ENCODE measurements around the gene RNLS. TPM values are rescaled to one million over a fixed set of nuclear protein-coding genes. Genes with fewer than 3 reads are reported as not detected.

Gene RNLS
- total and polyA plus RNA-seq, 2 of the 8 experiments (the other 6 are each of a cell fraction or from before 2014, with no cell fraction given), result 7.5 to 12.7 TPM

DNA sequence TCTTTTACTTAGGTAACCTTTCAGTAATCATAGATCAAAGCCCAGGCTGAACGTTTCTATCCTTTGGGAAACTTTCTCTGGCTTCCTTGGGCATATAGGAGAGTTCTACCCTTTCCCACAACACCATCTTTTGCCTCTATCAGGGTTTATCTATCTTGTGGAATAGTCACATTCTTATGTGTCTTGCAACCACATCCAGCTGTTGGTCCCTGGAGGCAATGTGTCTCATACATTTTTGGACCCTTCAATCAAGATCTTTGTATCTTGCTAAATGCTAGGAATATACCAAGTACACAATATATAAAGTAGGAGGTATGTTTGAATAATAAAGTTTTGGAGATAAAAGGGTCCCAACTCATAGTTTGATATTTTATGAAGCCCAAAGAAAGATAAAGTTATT lies 121.7 kb downstream of the RNLS start:
- POLR2A ChIA-PET (ENCODE audit: partially characterized antibody), result no interaction called here
- TF ChIP-seq ZNF274 (IDR thresholded peaks at IDR 0.05; ENCODE audit: borderline replicate concordance, extremely low read depth, low read length) (no peak), POLR2AphosphoS5 (IDR thresholded peaks at IDR 0.05; ENCODE audit: low read depth, low read length) (no peak)
- TF ChIP-seq, protein P1, sequence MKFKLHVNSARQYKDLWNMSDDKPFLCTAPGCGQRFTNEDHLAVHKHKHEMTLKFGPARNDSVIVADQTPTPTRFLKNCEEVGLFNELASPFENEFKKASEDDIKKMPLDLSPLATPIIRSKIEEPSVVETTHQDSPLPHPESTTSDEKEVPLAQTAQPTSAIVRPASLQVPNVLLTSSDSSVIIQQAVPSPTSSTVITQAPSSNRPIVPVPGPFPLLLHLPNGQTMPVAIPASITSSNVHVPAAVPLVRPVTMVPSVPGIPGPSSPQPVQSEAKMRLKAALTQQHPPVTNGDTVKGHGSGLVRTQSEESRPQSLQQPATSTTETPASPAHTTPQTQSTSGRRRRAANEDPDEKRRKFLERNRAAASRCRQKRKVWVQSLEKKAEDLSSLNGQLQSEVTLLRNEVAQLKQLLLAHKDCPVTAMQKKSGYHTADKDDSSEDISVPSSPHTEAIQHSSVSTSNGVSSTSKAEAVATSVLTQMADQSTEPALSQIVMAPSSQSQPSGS (IDR thresholded peaks at IDR 0.05; ENCODE audit: low read length), result no peak
- Histone ChIP-seq H3K56ac (replicated peaks; ENCODE audit: insufficient read length, low read depth, low read length) (no peak overlapping the region), H3K79me1 (ENCODE audit: low read depth, low read length) (no peaks in the 10 kb centered on the region), H3K27me3 (replicated peaks in 1 of 4; ENCODE audit: control insufficient read depth in 3 of 4, extremely low read depth in 1 of 4, insufficient read depth in 3 of 4, low read length in 3 of 4) (no peaks in the 10 kb centered on the region; a peak in 2 of 7 replicates), H4K5ac (ENCODE audit: insufficient read length, low read depth, low read length) (no peak overlapping the region), H3K9ac (replicated peaks in 1 of 4; ENCODE audit: extremely low read depth in 1 of 4, low read depth in 3 of 4, low read length in 3 of 4) (no peak overlapping the region), H3K4me3 (ENCODE audit: extremely low read depth in 1 of 4, insufficient read depth in 2 of 4, low read depth in 3 of 4, low read length in 4 of 4) (no peak overlapping the region), H3K23ac (ENCODE audit: insufficient read length) (no peak overlapping the region), H3K18ac (ENCODE audit: extremely low read depth, low read length) (no peak overlapping the region), H2BK20ac (ENCODE audit: low read length) (no peak overlapping the region), H4K20me1 (replicated peaks in 1 of 2; ENCODE audit: control insufficient read depth in 1 of 2, insufficient read depth in 2 of 2, low read length in 2 of 2) (no peaks in the 10 kb centered on the region), H2BK120ac (replicated peaks; ENCODE audit: low read depth, low read length) (no peak overlapping the region), H2AFZ (ENCODE audit: low read length) (no peak overlapping the region), H2BK15ac (ENCODE audit: low read length) (no peak overlapping the region), H3K4ac (replicated peaks; ENCODE audit: insufficient read length, low read depth, low read length) (no peak overlapping the region), H2BK5ac (ENCODE audit: low read depth, low read length) (no peak overlapping the region), H3K4me1 (replicated peaks in 1 of 4; ENCODE audit: control insufficient read depth in 3 of 4, insufficient read depth in 4 of 4, low read length in 3 of 4) (no peaks in the 10 kb centered on the region), H2BK12ac (ENCODE audit: low read depth, low read length) (no peak overlapping the region), H3K9me3 (ENCODE audit: insufficient read depth in 2 of 2, low read depth in 1 of 2, low read length in 1 of 2) (no peaks in the 10 kb centered on the region), H3K4me2 (ENCODE audit: insufficient read depth in 1 of 2, low read depth in 2 of 2, low read length in 2 of 2) (no peak overlapping the region), H3K14ac (ENCODE audit: insufficient read length) (no peak overlapping the region), H3K79me2 (ENCODE audit: control insufficient read depth in 1 of 2, insufficient read depth in 2 of 2, low read length in 2 of 2) (no peaks in the 10 kb centered on the region), H3K36me3 (ENCODE audit: control insufficient read depth in 2 of 4, insufficient read depth in 4 of 4, low read length in 3 of 4) (no peaks in the 10 kb centered on the region), H3K27ac (ENCODE audit: low read depth, low read length) (no peak overlapping the region), H4K8ac (ENCODE audit: extremely low read depth, insufficient read depth, low read length) (no peak overlapping the region), H3K23me2 (ENCODE audit: low read depth, low read length) (no peaks in the 10 kb centered on the region), H4K91ac (replicated peaks; ENCODE audit: insufficient read length, low read length) (no peak overlapping the region), H2AK5ac (ENCODE audit: low read depth, low read length) (no peak overlapping the region)
- no peak for FAIRE-seq
- WGBS, 2 experiments (ENCODE audit: extremely low coverage in 1 of 2, insufficient coverage in 1 of 2, insufficient read length in 1 of 2, insufficient replicate concordance in 2 of 2, low coverage in 1 of 2, low lambda C conversion rate in 2 of 2, missing lambda C conversion rate in 1 of 2), result 73% methylated on average over 1 of the region's 1 CpG; no CpG with 5 or more reads in 1 of the 2 experiments
- no peak for DNase-seq (ENCODE audit: low read depth in 1 of 2, low spot score in 2 of 2)
- CTCF ChIA-PET (ENCODE audit: partially characterized antibody), result no interaction called here
